ENCODE measurements around the gene PROZ. TPM values are rescaled to one million over a fixed set of nuclear protein-coding genes. Genes with fewer than 3 reads are reported as not detected.
A peak's percentile ranks its signal among the peaks of the same experiment; 100 is the strongest.

The PROZ gene
- total and polyA plus RNA-seq, 2 of the 13 experiments (the other 11 are each of a cell fraction or from before 2014, with no cell fraction given), result 5.6 to 22.5 TPM

DNA sequence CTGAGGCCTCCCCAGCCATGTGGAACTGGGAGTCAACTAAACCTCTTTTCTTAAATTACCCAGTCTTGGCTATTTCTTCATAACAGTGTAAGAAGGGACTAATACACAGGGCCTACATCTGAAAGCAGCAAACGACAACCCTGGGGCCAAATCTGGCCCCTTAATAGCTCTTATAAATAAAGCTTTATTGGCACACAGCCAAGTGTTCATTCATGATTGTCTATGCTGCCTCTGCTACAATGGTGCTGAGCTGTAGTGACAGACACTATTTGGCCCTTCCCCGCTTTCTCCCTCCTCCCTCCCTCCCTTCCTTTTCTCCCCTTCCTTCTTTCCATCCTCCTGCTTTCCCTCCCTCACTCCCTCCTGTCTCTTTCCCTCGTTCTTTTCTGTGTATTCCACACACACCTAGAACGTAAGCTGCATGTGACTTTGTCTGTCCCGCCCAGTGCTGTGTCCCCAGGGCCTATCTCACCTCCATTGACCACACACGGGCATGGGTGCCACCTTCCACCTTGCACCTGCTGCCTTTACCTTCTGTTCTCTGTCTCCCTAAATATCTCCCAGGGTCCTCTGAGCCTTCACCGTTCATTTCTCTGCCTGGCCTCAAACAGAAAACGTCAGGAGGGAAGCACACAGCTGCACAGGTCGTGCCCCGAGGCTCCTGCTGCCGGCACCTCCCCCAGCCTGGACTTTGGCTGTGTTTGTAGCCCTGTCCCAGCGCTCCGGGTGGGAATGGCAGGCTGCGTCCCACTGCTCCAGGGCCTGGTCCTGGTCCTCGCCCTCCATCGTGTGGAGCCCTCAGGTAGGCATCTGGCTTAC, at the start of gene PROZ (continued):
- no peak for TF ChIP-seq STAT5B (CRISPR knock-in tag; IDR thresholded peaks at IDR 0.05)
- no peak for TF ChIP-seq ISL2 (CRISPR knock-in tag; IDR thresholded peaks at IDR 0.05)
- TF ChIP-seq PHF21A (CRISPR knock-in tag; IDR thresholded peaks at IDR 0.05), result peak; percentile 75
- no peak for TF ChIP-seq CC2D1A (CRISPR knock-in tag; IDR thresholded peaks at IDR 0.05)
- TF ChIP-seq, protein P1, sequence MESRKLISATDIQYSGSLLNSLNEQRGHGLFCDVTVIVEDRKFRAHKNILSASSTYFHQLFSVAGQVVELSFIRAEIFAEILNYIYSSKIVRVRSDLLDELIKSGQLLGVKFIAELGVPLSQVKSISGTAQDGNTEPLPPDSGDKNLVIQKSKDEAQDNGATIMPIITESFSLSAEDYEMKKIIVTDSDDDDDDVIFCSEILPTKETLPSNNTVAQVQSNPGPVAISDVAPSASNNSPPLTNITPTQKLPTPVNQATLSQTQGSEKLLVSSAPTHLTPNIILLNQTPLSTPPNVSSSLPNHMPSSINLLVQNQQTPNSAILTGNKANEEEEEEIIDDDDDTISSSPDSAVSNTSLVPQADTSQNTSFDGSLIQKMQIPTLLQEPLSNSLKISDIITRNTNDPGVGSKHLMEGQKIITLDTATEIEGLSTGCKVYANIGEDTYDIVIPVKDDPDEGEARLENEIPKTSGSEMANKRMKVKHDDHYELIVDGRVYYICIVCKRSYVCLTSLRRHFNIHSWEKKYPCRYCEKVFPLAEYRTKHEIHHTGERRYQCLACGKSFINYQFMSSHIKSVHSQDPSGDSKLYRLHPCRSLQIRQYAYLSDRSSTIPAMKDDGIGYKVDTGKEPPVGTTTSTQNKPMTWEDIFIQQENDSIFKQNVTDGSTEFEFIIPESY (CRISPR knock-in tag; IDR thresholded peaks at IDR 0.05), result 0 out of 2 replicates have a peak, but pooled peaks have one; percentile 26
- TF ChIP-seq AGO2 (optimal IDR thresholded peaks at IDR 0.05; ENCODE audit: low read depth, low read length), result no peak
- peak in 1 of 2 experiments; percentile 37; a peak in 1 of 4 replicates for TF ChIP-seq KLF16 (CRISPR knock-in tag; IDR thresholded peaks at IDR 0.05)
- TF ChIP-seq MAFG (CRISPR knock-in tag; IDR thresholded peaks at IDR 0.05), result no peak
- TF ChIP-seq KLF15 (CRISPR knock-in tag; IDR thresholded peaks at IDR 0.05; ENCODE audit: borderline replicate concordance), result no peak
- TF ChIP-seq NKX3-1 (CRISPR knock-in tag; IDR thresholded peaks at IDR 0.05), result no peak
- TF ChIP-seq, protein P2, sequence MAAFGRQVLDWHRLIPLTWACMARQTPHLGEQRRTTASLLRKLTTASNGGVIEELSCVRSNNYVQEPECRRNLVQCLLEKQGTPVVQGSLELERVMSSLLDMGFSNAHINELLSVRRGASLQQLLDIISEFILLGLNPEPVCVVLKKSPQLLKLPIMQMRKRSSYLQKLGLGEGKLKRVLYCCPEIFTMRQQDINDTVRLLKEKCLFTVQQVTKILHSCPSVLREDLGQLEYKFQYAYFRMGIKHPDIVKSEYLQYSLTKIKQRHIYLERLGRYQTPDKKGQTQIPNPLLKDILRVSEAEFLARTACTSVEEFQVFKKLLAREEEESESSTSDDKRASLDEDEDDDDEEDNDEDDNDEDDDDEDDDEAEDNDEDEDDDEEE (CRISPR knock-in tag; IDR thresholded peaks at IDR 0.05), result 0 out of 2 replicates have a peak, but pooled peaks have one; percentile 81
- peak; percentile 68 for TF ChIP-seq XRCC5 (optimal IDR thresholded peaks at IDR 0.05; ENCODE audit: low read length)
- TF ChIP-seq U2AF2 (IDR thresholded peaks at IDR 0.05; ENCODE audit: low read depth, low read length), result no peak
- TF ChIP-seq RFXANK (CRISPR knock-in tag; IDR thresholded peaks at IDR 0.05), result no peak
- TF ChIP-seq, protein P3, sequence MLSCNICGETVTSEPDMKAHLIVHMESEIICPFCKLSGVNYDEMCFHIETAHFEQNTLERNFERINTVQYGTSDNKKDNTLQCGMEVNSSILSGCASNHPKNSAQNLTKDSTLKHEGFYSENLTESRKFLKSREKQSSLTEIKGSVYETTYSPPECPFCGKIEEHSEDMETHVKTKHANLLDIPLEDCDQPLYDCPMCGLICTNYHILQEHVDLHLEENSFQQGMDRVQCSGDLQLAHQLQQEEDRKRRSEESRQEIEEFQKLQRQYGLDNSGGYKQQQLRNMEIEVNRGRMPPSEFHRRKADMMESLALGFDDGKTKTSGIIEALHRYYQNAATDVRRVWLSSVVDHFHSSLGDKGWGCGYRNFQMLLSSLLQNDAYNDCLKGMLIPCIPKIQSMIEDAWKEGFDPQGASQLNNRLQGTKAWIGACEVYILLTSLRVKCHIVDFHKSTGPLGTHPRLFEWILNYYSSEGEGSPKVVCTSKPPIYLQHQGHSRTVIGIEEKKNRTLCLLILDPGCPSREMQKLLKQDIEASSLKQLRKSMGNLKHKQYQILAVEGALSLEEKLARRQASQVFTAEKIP (CRISPR knock-in tag; IDR thresholded peaks at IDR 0.05; ENCODE audit: borderline replicate concordance), result no peak
- no peak for TF ChIP-seq ZSCAN29 (CRISPR knock-in tag; conservative IDR thresholded peaks at IDR 0.05)
- TF ChIP-seq ZNF552 (CRISPR knock-in tag; IDR thresholded peaks at IDR 0.05; ENCODE audit: borderline replicate concordance), result peak; percentile 85; the same call in 1 of the 2 replicates
- TF ChIP-seq, protein P4, sequence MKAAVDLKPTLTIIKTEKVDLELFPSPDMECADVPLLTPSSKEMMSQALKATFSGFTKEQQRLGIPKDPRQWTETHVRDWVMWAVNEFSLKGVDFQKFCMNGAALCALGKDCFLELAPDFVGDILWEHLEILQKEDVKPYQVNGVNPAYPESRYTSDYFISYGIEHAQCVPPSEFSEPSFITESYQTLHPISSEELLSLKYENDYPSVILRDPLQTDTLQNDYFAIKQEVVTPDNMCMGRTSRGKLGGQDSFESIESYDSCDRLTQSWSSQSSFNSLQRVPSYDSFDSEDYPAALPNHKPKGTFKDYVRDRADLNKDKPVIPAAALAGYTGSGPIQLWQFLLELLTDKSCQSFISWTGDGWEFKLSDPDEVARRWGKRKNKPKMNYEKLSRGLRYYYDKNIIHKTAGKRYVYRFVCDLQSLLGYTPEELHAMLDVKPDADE (CRISPR knock-in tag; IDR thresholded peaks at IDR 0.05), result no peak
- TF ChIP-seq, protein P5, sequence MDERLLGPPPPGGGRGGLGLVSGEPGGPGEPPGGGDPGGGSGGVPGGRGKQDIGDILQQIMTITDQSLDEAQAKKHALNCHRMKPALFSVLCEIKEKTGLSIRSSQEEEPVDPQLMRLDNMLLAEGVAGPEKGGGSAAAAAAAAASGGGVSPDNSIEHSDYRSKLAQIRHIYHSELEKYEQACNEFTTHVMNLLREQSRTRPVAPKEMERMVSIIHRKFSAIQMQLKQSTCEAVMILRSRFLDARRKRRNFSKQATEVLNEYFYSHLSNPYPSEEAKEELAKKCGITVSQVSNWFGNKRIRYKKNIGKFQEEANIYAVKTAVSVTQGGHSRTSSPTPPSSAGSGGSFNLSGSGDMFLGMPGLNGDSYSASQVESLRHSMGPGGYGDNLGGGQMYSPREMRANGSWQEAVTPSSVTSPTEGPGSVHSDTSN (CRISPR knock-in tag; IDR thresholded peaks at IDR 0.05), result no peak
- TF ChIP-seq ZNF772 (CRISPR knock-in tag; IDR thresholded peaks at IDR 0.05), result no peak; the same call in 1 of the 2 replicates
- TF ChIP-seq PHF20 (CRISPR knock-in tag; IDR thresholded peaks at IDR 0.05), result no peak
- peak; percentile 48; the same call in 1 of the 2 replicates for TF ChIP-seq ZNF761 (CRISPR knock-in tag; conservative IDR thresholded peaks at IDR 0.05)
- TF ChIP-seq ZNF644 (CRISPR knock-in tag; IDR thresholded peaks at IDR 0.05; ENCODE audit: low read depth), result peak; percentile 7; the same call in 1 of the 2 replicates
- TF ChIP-seq ZNF543 (CRISPR knock-in tag; IDR thresholded peaks at IDR 0.05), result no peak
- no peak for TF ChIP-seq ARNT (IDR thresholded peaks at IDR 0.05)

Data from HepG2 (cell line).